Cardiac fibroblast (primary cell): ENCODE measurements around the gene IGFBP4.

Experiments used
- DNase-seq, 2 donors: peaks; one replicate each; pipeline versions ENCODE4 v3.0.0 to v3.0.0-alpha.2; 2010; ENCODE audit warnings: low read depth in 2 of 2
- H3K4me3 ChIP-seq, 2 donors: replicated peaks in 1 of 2; 1 replicate in 1 of 2; 2 replicates in 1 of 2; pipeline ENCODE4 v1.5.1; 2011; ENCODE audit warnings: low read depth in 2 of 2, low read length in 2 of 2, mild to moderate bottlenecking in 2 of 2, moderate library complexity in 1 of 2
- CTCF ChIP-seq: IDR thresholded peaks from one replicate; pipeline ENCODE4 v1.5.1; 2011; ENCODE audit warnings: low read depth, mild to moderate bottlenecking, low read length, inconsistent platforms

IGFBP4 gene

GRCh38 chr17:40442392-40443195, 656 bp upstream of the IGFBP4 start:
- no peak for TF ChIP-seq CTCF
- DNase-seq = peak; percentile 53 to 54
- peak overlapping the region; percentile 54 to 98 for H3K4me3 ChIP-seq

- DNase-seq = peak; percentile 49 to 58
- no peak for TF ChIP-seq CTCF
- peak overlapping the region; percentile 94 to 98 for H3K4me3 ChIP-seq
These were observed 994 bp downstream of the IGFBP4 start for GRCh38 chr17:40443988-40444899.

GRCh38 chr17:40445751-40446468, 2.7 kb downstream of the IGFBP4 start:
- TF ChIP-seq CTCF = peak; percentile 21
- peak; percentile 39 to 50 for DNase-seq
- H3K4me3 ChIP-seq = peak overlapping the region; percentile 94 to 98

- DNase-seq = peak; percentile 26 to 48
- peak overlapping the region; percentile 94 to 98 for H3K4me3 ChIP-seq
- TF ChIP-seq CTCF = no peak
These were observed 3.9 kb downstream of the IGFBP4 start for GRCh38 chr17:40447148-40447644.

- TF ChIP-seq CTCF = no peak
- H3K4me3 ChIP-seq = peak overlapping the region; percentile 94 to 98
- peak in 1 of 2 donors; percentile 27 for DNase-seq
These were observed 4.6 kb downstream of the IGFBP4 start for GRCh38 chr17:40447806-40448205.

GRCh38 chr17:40448213-40448638, 5.0 kb downstream of the IGFBP4 start:
- DNase-seq = peak; percentile 34 to 68
- no peak for TF ChIP-seq CTCF
- peak overlapping the region; percentile 94 to 98 for H3K4me3 ChIP-seq
